B cell (primary cell): ENCODE measurements around the gene COG4. TPM values are rescaled to one million over a fixed set of nuclear protein-coding genes. Genes with fewer than 3 reads are reported as not detected.
"Not testable (repeated sequence)": the region's sequence is repeated elsewhere in the genome, so short reads cannot be mapped to it uniquely, and the experiment has no call there.

Source experiments
- ATAC-seq: fragments of 200-7000 bp; cut with Tn5 transposase; one replicate; pipeline ENCODE4 v1.10.0; 2021; ENCODE audit warnings: low read depth, mild to moderate bottlenecking, moderate number of reproducible peaks, moderate library complexity
- CTCF ChIA-PET: fragments of 350-600 bp; sonication (Branson Sonifier 250); formaldehyde crosslinking; loops from one replicate; lab custom pipeline; 2021; ENCODE audit warnings: antibody characterized with exemption, inconsistent platforms; lab: Charles Lee
- POLR2A ChIA-PET: fragments of 350-600 bp; sonication (Branson Sonifier 250); formaldehyde crosslinking; loops from one replicate; lab custom pipeline; 2021; ENCODE audit warnings: antibody characterized with exemption; lab: Charles Lee
- DNase-seq: peaks from one replicate; pipeline ENCODE4 v3.0.0; 2013
- H2AFZ ChIP-seq: 2 replicates; pipeline ENCODE4 v1.6.1; 2012; ENCODE audit warnings: mild to moderate bottlenecking, low read depth, low read length; ENCODE audit not compliant: insufficient read depth, poor library complexity, severe bottlenecking
- H3K27ac ChIP-seq, 2 donors: 1 replicate in 1 of 2; 2 replicates in 1 of 2; pipeline ENCODE4 v1.5.1; 2012 to 2013; ENCODE audit warnings: low read length in 2 of 2, mild to moderate bottlenecking in 2 of 2, moderate library complexity in 1 of 2
- H3K27me3 ChIP-seq, 4 experiments: fragments of 200-600 bp in 1 of 4; sonication (generic) in 1 of 4; replicated peaks in 1 of 4; 1 replicate in 2 of 4; 2 replicates in 2 of 4; pipeline versions ENCODE4 v1.6.1 to v1.7.0; 2013 to 2016; ENCODE audit warnings: low read length in 3 of 4, mild to moderate bottlenecking in 2 of 4, mixed read lengths in 1 of 4, moderate library complexity in 1 of 4; ENCODE audit not compliant: insufficient read depth in 4 of 4, control insufficient read depth in 3 of 4; ENCODE audit errors: control extremely low read depth in 1 of 4
- H3K36me3 ChIP-seq, 2 experiments: replicated peaks in 1 of 2; 1 replicate in 1 of 2; 2 replicates in 1 of 2; pipeline versions ENCODE4 v1.6.1 to v1.7.1; 2013; ENCODE audit warnings: low read length in 1 of 2; ENCODE audit not compliant: insufficient read depth in 2 of 2, control insufficient read depth in 1 of 2; ENCODE audit errors: control extremely low read depth in 1 of 2, extremely low read depth in 1 of 2
- H3K4me1 ChIP-seq, 2 donors: fragments of 200-600 bp in 1 of 2; sonication (generic) in 1 of 2; 1 replicate in 1 of 2; 2 replicates in 1 of 2; pipeline versions ENCODE4 v1.5.1 to v1.6.1; 2013 to 2017; ENCODE audit warnings: low read length in 2 of 2; ENCODE audit not compliant: control insufficient read depth in 2 of 2, insufficient read depth in 2 of 2
- H3K4me2 ChIP-seq: replicated peaks from 2 replicates; pipeline ENCODE3; 2012; ENCODE audit warnings: mild to moderate bottlenecking, low read depth, low read length; ENCODE audit not compliant: poor library complexity, severe bottlenecking
- H3K4me3 ChIP-seq, 5 experiments: fragments of 200-600 bp in 1 of 5; sonication (generic) in 1 of 5; 1 replicate in 3 of 5; 2 replicates in 2 of 5; pipeline versions ENCODE4 v1.5.1 to v1.7.0; 2011 to 2016; ENCODE audit warnings: low read length in 4 of 5, mild to moderate bottlenecking in 4 of 5, low read depth in 2 of 5, control low read depth in 1 of 5, moderate library complexity in 1 of 5; ENCODE audit not compliant: insufficient read depth in 1 of 5; ENCODE audit errors: control extremely low read depth in 1 of 5, extremely low read depth in 1 of 5
- H3K79me2 ChIP-seq: fragments of 200-600 bp; sonication (generic); one replicate; pipeline ENCODE4 v1.6.0; 2016; ENCODE audit warnings: low read length; ENCODE audit not compliant: control insufficient read depth, insufficient read depth
- H3K9ac ChIP-seq: fragments of 200-600 bp; sonication (generic); 2 replicates; pipeline ENCODE4 v1.6.1; 2017; ENCODE audit warnings: mild to moderate bottlenecking, low read length, moderate library complexity
- H3K9me3 ChIP-seq, 3 donors: one replicate each; pipeline versions ENCODE4 v1.6.1 to v1.7.1; 2013; ENCODE audit warnings: low read length in 2 of 3; ENCODE audit not compliant: control insufficient read depth in 2 of 3, insufficient read depth in 1 of 3; ENCODE audit errors: control extremely low read depth in 1 of 3
- H4K20me1 ChIP-seq: 2 replicates; pipeline ENCODE4 v1.6.0; 2012; ENCODE audit warnings: mild to moderate bottlenecking, low read length; ENCODE audit not compliant: insufficient read depth, control insufficient read depth, poor library complexity, severe bottlenecking
- H3K27ac Mint-ChIP-seq: one replicate; pipeline ENCODE4 v1.8.0; 2021; ENCODE audit warnings: mixed read lengths
- H3K27me3 Mint-ChIP-seq: one replicate; pipeline ENCODE4 v1.8.0; 2021; ENCODE audit warnings: mixed read lengths
- H3K4me1 Mint-ChIP-seq: one replicate; pipeline ENCODE4 v1.8.0; 2021; ENCODE audit warnings: mixed read lengths
- H3K4me3 Mint-ChIP-seq: one replicate; pipeline ENCODE4 v1.8.0; 2021; ENCODE audit warnings: mixed read lengths
- H3K9me3 Mint-ChIP-seq: one replicate; pipeline ENCODE4 v1.8.0; 2022; ENCODE audit warnings: mixed read lengths; ENCODE audit not compliant: insufficient read depth
- CTCF ChIP-seq: fragments of 200-600 bp; IDR thresholded peaks from one replicate; pipeline ENCODE4 v1.8.0; 2022; ENCODE audit warnings: antibody characterized with exemption, mild to moderate bottlenecking
- EZH2 ChIP-seq: IDR thresholded peaks from 2 replicates; pipeline ENCODE4 v1.6.1; 2012; ENCODE audit warnings: borderline replicate concordance, low read depth, mild to moderate bottlenecking, moderate library complexity, low read length; ENCODE audit not compliant: insufficient read depth, poor library complexity, severe bottlenecking
- WGBS: methylation state at CpG from one replicate; pipeline ENCODE4 v1.1.5; 2013; ENCODE audit warnings: missing lambda C conversion rate; ENCODE audit not compliant: insufficient coverage; 5-methylcytosine and 5-hydroxymethylcytosine counted together
- intact Hi-C: fragments of 100-400 bp; cut with micrococcal nuclease; formaldehyde crosslinking; loops from one replicate; pipeline ENCODE4 v1.10.0; 2022
- polyA plus RNA-seq: library from polyadenylated mRNA; depleted of rRNA; stranded (reverse); fragments of >200 nt; gene quantifications from 2 replicates; pipeline ENCODE4 v1.2.3, GENCODE V29; 2012
- total RNA-seq, 2 donors: library from RNA; stranded (reverse); fragments of 120-200 nt in 1 of 2; gene quantifications; 1 replicate in 1 of 2; 2 replicates in 1 of 2; pipeline versions ENCODE4 v1.2.3 to v1.2.4, GENCODE V29; 2013 to 2022

COG4 gene
- total and polyA plus RNA-seq, 2 donors (not counting 1 experiment from before 2014, with no cell fraction given), result 49.4 to 60.6 TPM

GRCh38 chr16:70524399-70524825, 1.1 kb upstream of the COG4 start:
- H3K4me1 ChIP-seq, result peaks cover 26 to 35% of the 10 kb centered on the region in 2 donors
- CTCF ChIA-PET, result interaction anchor here (0.8 to 1.5 kb wide), 4 partner anchors 16 to 154 kb away, joined by 3 to 7 read pairs (median 3); no protein-coding TSS in a partner anchor
- H2AFZ ChIP-seq, result peak overlapping the region; percentile 97
- peak; percentile 8 for ATAC-seq
- POLR2A ChIA-PET, result interaction anchor here (2.6 kb wide), 1 partner anchor 144 kb away, joined by 15 read pairs; no protein-coding TSS in a partner anchor
- peak overlapping the region; percentile 94 for H3K4me3 Mint-ChIP-seq
- WGBS, result under 1% methylated on average over 17 of the region's 24 CpGs
- DNase-seq, H3K9me3 ChIP-seq, H3K27me3 ChIP-seq, H3K9me3 Mint-ChIP-seq, H3K27me3 Mint-ChIP-seq: not testable (repeated sequence)
- peak overlapping the region; percentile 96 for H3K27ac Mint-ChIP-seq
- H3K27ac ChIP-seq, result peak overlapping the region; percentile 85 to 92
- peaks cover 53% of the 10 kb centered on the region for H3K4me1 Mint-ChIP-seq
- intact Hi-C loops, result loop anchor here (5.0 to 10.0 kb wide), 3 partner anchors 72 to 1480 kb away; partner anchors contain the start of genes AARS1, DHODH, FCSK and PKD1L3
- H3K9ac ChIP-seq, result peak overlapping the region; percentile 97
- H3K79me2 ChIP-seq, result peaks cover 90% of the 10 kb centered on the region
- H4K20me1 ChIP-seq, result peaks cover 22% of the 10 kb centered on the region
- peak overlapping the region; percentile 74 to 100 (median 87) for H3K4me3 ChIP-seq
- H3K36me3 ChIP-seq, result peaks cover 10 to 30% of the 10 kb centered on the region in 2 experiments
- peak overlapping the region; percentile 90 for H3K4me2 ChIP-seq

- no peaks in the 10 kb centered on the region for H3K27me3 Mint-ChIP-seq
- peaks cover 49% of the 10 kb centered on the region for H3K4me1 Mint-ChIP-seq
- peaks cover 16% of the 10 kb centered on the region for H4K20me1 ChIP-seq
- H3K4me2 ChIP-seq, result peak within 1 kb of the TSS; percentile 90
- no peaks in the 10 kb centered on the region for H3K27me3 ChIP-seq
- ATAC-seq (peak; percentile 72), DNase-seq (peak; percentile 93)
- peak within 1 kb of the TSS; percentile 94 for H3K4me3 Mint-ChIP-seq
- H3K4me1 ChIP-seq, result peaks cover 26 to 35% of the 10 kb centered on the region in 2 donors
- TF ChIP-seq EZH2 (no peak), CTCF (no peak)
- H3K36me3 ChIP-seq, result peaks cover 8 to 25% of the 10 kb centered on the region in 2 experiments
- H3K79me2 ChIP-seq, result peaks cover 86% of the 10 kb centered on the region
- ChIA-PET CTCF (interaction anchor here (0.6 to 1.5 kb wide), 5 partner anchors 15 to 143 kb away, joined by 3 to 6 read pairs (median 3); no protein-coding TSS in a partner anchor), POLR2A (interaction anchor here (0.7 to 2.6 kb wide), 3 partner anchors 94 to 1206 kb away, joined by 3 to 15 read pairs (median 4); no protein-coding TSS in a partner anchor)
- under 1% methylated on average over 22 of the region's 32 CpGs for WGBS
- peak within 1 kb of the TSS; percentile 85 to 92 for H3K27ac ChIP-seq
- no peaks in the 10 kb centered on the region for H3K9me3 Mint-ChIP-seq
- H3K9ac ChIP-seq, result peak within 1 kb of the TSS; percentile 97
- peak within 1 kb of the TSS; percentile 96 for H3K27ac Mint-ChIP-seq
- peak within 1 kb of the TSS; percentile 97 for H2AFZ ChIP-seq
- no peaks in the 10 kb centered on the region for H3K9me3 ChIP-seq
- H3K4me3 ChIP-seq, result peak within 1 kb of the TSS; percentile 74 to 100 (median 87)
- intact Hi-C loops, result loop anchor here (1.0 to 10.0 kb wide), 8 partner anchors 72 to 1481 kb away; partner anchors contain the start of genes AARS1, DDX19A, DHODH and EXOSC6
These were observed 517 bp upstream of the COG4 start, which contains the start of gene SF3B3 for GRCh38 chr16:70523743-70524398. SF3B3 (plus strand) TSS chr16:70523816; CDS start chr16:70526657, 2,841 bp downstream.
